Left cardiac atrium (tissue), 4 donors: Measurements from ENCODE around the gene ARL4C. TPM values are rescaled to one million over a fixed set of nuclear protein-coding genes. Genes with fewer than 3 reads are reported as not detected.

Experiments used
- ATAC-seq, 2 donors: fragments of 200-7000 bp; cut with Tn5 transposase; one replicate each; pipeline ENCODE4 v1.9.1; 2020; ENCODE audit warnings: mild to moderate bottlenecking in 2 of 2, moderate library complexity in 2 of 2
- DNase-seq: peaks from one replicate; pipeline ENCODE4 v3.0.0-alpha.2; 2020
- intact Hi-C, 2 donors: fragments of 100-400 bp; cut with DNase I; formaldehyde crosslinking; loops; one replicate each; pipeline versions ENCODE4 v1.14.1 to v1.15.1; 2022 to 2023
- long read RNA-seq: library from polyadenylated mRNA; unstranded; transcript quantifications from one replicate; pipeline ENCODE4 v2.0.0, GENCODE V29; 2021
- total RNA-seq, 2 donors: library from RNA; stranded (reverse); fragmentation: NEBNext Ultra II Directional; extraction: Animal tissue kit (Norgen Biotek cat#: 25700); gene quantifications; one replicate each; pipeline ENCODE4 v1.2.1, GENCODE V29; 2021
- donor health status: DM: no; HTN: yes; CAD: no.
- donor health status: DM: no; HTN: yes; CAD: no; lungs with severe emphysema.
- donor health status: DM: yes; HTN: yes; CAD: no.
- donor health status: Dilated cardiomyopathy.

ARL4C gene, protein sequence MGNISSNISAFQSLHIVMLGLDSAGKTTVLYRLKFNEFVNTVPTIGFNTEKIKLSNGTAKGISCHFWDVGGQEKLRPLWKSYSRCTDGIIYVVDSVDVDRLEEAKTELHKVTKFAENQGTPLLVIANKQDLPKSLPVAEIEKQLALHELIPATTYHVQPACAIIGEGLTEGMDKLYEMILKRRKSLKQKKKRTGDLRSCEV
- total RNA-seq = 1 to 10 TPM; 4.2 to 9.2 TPM
- long read RNA-seq = 0 reads

DNA sequence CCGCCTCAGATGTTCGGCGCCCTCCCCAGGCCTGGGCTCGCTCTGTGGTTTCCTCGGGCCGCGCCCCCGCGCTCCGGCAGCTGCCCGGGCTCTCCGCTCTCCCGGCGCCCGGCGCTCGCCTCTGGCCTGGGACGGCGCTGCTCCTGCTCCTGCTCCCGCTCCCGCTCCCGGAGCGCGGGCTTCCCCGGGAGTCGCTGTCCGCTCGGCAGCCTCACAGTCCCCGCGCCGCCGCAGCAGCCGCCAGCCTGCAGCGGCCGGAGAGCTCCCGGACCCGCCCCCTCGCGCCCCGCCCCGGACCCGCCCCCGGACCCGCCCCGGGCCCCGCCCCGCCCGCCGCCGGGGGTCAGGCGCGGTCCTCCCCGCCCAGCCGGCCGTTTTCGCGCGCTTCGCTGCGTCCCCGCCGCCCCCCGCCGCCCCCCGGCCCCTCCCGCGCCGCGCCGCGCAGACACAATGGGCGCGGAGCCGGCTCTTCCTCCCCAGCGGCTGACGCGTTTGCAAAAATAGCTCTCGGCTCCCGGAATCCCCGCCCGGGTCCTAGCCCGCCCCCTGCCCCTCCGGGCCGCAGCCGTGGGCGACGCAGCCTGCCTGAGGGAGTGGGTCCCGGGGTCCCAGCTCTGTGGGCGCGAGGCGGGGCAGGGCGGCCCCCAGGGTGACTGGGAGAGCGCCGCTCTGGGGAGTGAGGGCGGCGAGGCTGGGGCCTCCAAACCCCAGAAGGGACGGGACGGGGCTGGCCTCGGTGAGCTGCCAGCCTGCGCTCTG is at the start of gene ARL4C:
TSS of gene ARL4C (minus strand) at position 247 of the 759 bp plus-strand sequence. CDS start 495 bp downstream, outside the sequence.
- DNase-seq = peak; percentile 74
- ATAC-seq = peak; percentile 86 to 92
- intact Hi-C loops = loop anchor here in 1 of 2 donors (5.0 kb wide), 1 partner anchor 160 kb away; no protein-coding TSS in a partner anchor

- peak in 1 of 2 donors; percentile 70 for ATAC-seq
- DNase-seq = peak; percentile 62
- intact Hi-C loops = loop anchor here in 1 of 2 donors (5.0 kb wide), 1 partner anchor 572 kb away; no protein-coding TSS in a partner anchor
Observed at GRCh38 chr2:234544659-234545611, 48.1 kb upstream of the ARL4C start.

- intact Hi-C loops = no loop called here
- no peak for DNase-seq
- ATAC-seq = no peak
Observed at GRCh38 chr2:234542742-234543141, 45.9 kb upstream of the ARL4C start.

DNA sequence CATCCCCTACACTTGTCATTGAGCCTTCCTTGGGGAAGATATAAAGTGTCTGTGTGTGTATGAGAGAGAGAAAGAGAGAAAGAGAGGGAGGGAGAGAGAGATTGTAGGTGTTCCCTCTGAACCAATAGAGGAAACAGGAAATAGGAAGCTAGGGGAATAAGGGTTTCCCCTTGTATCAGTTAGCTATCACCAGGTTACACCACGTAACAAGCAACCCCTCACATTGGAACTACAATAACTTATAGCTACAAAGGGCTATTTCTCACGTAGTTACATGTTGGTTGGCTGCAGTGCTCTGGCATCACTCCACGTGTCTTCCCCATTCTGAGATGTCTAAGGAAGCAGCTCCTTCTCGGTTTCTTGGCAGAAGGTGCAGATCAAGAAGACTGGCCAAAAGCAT is 41.0 kb upstream of the ARL4C start:
- intact Hi-C loops = no loop called here
- ATAC-seq (no peak), DNase-seq (no peak)

GRCh38 chr2:234536178-234536965 is 39.5 kb upstream of the ARL4C start:
- no peak for ATAC-seq
- DNase-seq = no peak
- intact Hi-C loops = no loop called here

DNA sequence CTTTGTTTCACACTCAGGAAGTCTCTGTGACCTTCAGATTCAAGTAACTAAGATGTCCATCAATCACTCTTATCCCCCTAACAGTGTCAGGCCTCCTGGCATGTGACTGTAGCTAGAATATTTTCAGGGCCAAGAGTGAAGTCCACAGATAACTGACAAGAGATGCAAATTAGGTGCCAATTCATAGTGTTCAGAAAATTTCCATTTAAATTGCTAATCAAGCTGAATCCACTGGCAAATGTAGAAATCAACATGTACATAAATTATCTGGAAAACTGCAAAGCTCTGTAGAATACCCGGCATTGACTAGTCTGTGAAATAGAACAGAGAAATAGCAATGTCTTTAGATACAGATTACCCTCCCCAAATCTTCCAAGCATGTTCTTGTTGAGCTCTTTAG is 38.6 kb upstream of the ARL4C start:
- ATAC-seq (no peak), DNase-seq (no peak)
- intact Hi-C loops = no loop called here

GRCh38 chr2:234534515-234534914 is 37.6 kb upstream of the ARL4C start:
- intact Hi-C loops = no loop called here
- ATAC-seq = no peak

GRCh38 chr2:234533626-234534025 is 36.7 kb upstream of the ARL4C start:
- intact Hi-C loops = no loop called here
- no peak for ATAC-seq

More at GRCh38 chr2:234534515-234534914, 37.6 kb upstream of the ARL4C start:
- no peak for DNase-seq

DNA sequence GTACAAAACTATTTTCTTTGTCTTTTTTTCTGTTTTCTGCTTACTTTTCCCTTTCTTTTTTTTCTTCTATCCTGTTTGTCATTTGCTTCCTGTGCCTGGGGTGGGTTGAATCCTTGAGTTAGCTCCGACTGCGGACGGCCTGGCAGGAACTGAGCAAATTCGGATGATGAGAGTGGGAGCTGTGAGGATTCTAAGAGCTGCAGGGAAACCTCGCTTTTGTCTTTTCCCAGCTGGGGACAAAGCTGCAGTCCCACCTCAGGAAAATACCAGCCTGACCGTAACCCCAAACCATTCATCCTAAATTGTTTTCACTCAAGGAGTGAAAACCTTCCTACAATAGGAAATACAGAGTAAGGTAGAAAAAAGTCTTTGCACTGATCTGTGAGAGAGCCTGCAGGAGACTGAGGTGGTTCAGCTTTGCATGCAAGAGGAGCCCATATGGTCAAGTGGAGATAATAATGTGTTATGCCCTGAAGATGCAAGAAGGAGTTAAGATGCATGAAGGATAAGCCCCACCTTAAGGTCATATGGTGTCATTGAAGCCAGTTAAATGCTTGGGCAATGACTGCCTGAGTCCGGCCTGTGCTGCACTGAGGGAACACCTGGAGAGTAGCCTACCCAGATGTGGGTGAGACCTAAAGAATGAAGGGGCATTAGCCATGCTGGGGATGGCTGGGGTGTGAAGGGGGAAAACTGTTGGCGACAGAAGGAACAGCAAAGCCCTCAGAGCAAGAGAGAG is 31.7 kb upstream of the ARL4C start:
- no peak for ATAC-seq
- no peak for DNase-seq
- intact Hi-C loops = no loop called here

More at GRCh38 chr2:234533626-234534025, 36.7 kb upstream of the ARL4C start:
- DNase-seq = no peak

DNA sequence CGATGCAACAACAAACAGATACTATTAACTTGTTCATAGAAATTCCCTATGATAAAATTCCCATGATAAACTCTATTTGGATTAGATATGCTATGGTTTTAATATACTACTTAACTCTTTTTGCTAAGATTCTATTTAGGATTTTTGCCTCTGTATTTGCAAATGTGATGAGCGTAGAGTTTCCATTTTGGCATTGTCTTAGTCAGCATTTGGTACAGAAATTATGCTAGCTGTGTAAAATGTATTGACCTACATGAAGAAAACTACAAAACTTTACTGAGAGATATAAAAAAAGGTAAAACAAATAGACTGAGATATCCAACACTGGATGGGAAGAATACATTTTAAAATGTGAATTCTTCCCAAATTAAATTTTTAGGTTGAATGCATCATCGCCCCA is 29.8 kb upstream of the ARL4C start:
- intact Hi-C loops = no loop called here
- DNase-seq (no peak), ATAC-seq (no peak)

- ATAC-seq = no peak
- DNase-seq = no peak
- intact Hi-C loops = no loop called here
Observed at GRCh38 chr2:234521536-234521935, 24.7 kb upstream of the ARL4C start.

DNA sequence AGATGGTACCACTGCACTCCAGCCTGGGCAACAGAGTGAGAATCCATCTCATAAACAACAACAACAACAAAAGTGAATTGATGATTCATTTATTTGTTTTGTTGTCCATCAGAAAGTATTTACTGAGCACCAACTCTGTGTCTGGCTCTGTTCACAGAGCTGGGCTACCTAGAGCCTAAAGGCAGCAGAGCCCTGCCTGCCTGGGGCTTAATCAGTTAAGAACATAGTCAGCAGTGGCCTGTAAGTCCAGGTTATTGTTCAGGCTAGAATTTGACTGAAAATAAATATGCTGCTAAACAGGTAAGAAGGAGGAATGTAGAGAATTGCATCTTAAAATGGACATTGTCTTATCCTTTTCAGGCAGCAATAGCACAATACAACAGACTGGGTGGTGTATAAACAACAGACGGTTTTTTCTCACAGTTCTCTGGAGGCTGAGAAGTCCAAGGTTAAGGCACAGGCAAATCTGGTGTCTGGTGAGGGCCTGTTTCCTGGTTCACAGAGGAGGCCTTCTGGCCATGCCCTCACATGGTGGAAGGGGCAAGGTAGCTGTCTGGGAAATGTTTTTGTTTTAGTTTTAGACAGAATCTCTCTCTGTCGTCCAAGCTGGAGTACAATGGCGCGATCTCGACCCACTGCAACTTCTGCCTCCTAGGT is 22.2 kb upstream of the ARL4C start:
- intact Hi-C loops = no loop called here
- DNase-seq (no peak), ATAC-seq (no peak)

- DNase-seq (no peak), ATAC-seq (no peak)
- intact Hi-C loops = no loop called here
Observed at GRCh38 chr2:234517971-234518370, 21.1 kb upstream of the ARL4C start.

DNA sequence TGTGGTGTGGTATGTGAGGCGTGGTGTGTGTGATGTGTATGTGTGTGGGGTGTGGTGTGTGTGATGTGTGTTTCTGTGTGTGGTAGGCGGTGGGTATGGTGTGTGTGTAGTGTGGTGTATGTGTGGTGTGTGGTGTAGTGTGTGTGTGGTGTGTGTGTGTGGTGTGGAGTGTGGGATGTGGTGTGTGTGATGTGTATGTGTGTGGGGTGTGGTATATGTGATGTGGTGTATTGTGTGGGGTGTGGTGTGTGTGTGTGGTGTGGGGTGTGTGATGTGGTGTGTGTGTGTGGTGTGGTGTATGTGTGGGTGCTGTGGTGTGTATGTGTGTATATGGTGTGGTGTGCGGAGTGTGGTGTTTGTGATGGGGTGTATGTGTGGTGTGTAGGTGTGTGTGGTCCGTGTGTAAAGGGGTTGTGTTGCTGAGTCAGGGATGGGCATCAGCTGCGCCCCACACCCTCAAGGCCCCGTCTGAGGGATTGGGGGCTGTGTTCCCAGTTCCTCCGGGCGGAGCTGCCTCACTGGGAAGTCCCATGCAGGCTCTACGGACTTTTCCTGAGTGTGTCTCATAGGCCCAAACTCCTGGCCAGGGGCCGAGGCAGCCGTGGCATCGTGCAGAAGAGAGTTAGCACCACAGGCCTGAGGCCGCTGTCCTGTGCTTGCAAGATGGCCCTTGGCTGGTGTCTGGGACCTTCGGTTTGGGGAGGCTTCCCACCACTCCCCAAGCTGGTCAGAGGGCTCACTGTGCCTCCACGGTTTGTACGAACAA is 18.2 kb upstream of the ARL4C start:
- intact Hi-C loops = no loop called here
- ATAC-seq (no peak), DNase-seq (no peak)

- no peak for ATAC-seq
- no peak for DNase-seq
- intact Hi-C loops = no loop called here
Observed at GRCh38 chr2:234514099-234514498, 17.2 kb upstream of the ARL4C start.

GRCh38 chr2:234512884-234513669 is 16.2 kb upstream of the ARL4C start:
- DNase-seq (no peak), ATAC-seq (no peak)
- intact Hi-C loops = no loop called here
